Neural cell (in vitro differentiated cells): ENCODE results near the gene DCLK3. TPM values are rescaled to one million over a fixed set of nuclear protein-coding genes. Genes with fewer than 3 reads are reported as not detected.

Source experiments
- H2AFZ ChIP-seq: fragments of 200-600, 300-800 bp; sonication (generic), shearing (Covaris generic); 2 replicates; pipeline ENCODE4 v1.6.0; 2014; ENCODE audit warnings: low read depth, mild to moderate bottlenecking, antibody characterized with exemption, low read length, moderate library complexity
- H3F3A ChIP-seq: fragments of 200-600 bp; shearing (Covaris generic); 2 replicates; pipeline ENCODE4 v1.6.1; 2016; ENCODE audit warnings: mild to moderate bottlenecking, moderate library complexity, mixed read lengths, antibody characterized with exemption, low read length; ENCODE audit not compliant: insufficient read depth, poor library complexity, severe bottlenecking
- H3K27ac ChIP-seq: fragments of 200-600, 300-800 bp; sonication (generic), shearing (Covaris generic); 2 replicates; pipeline ENCODE4 v1.5.1; 2014; ENCODE audit warnings: mild to moderate bottlenecking, low read length, moderate library complexity
- H3K27me3 ChIP-seq: fragments of 300-800, 200-600 bp; sonication (generic), shearing (Covaris generic); 2 replicates; pipeline ENCODE4 v1.6.0; 2014; ENCODE audit warnings: mild to moderate bottlenecking, low read depth, low read length, moderate library complexity; ENCODE audit not compliant: insufficient read depth
- H3K36me3 ChIP-seq: fragments of 300-800, 200-600 bp; sonication (generic), shearing (Covaris generic); 2 replicates; pipeline ENCODE4 v1.5.1; 2014; ENCODE audit warnings: mild to moderate bottlenecking, antibody characterized with exemption, low read length, moderate library complexity; ENCODE audit not compliant: insufficient read depth
- H3K4me2 ChIP-seq: fragments of 300-800, 200-600 bp; sonication (generic), shearing (Covaris generic); 2 replicates; pipeline ENCODE4 v1.6.0; 2014; ENCODE audit warnings: mild to moderate bottlenecking, low read length
- H3K4me3 ChIP-seq: fragments of 300-800, 200-600 bp; sonication (generic), shearing (Covaris generic); 2 replicates; pipeline ENCODE4 v1.5.1; 2014; ENCODE audit warnings: mild to moderate bottlenecking, low read length, moderate library complexity
- H3K79me2 ChIP-seq: fragments of 200-600 bp; shearing (Covaris generic); replicated peaks from 2 replicates; pipeline ENCODE4 v1.6.0; 2014; ENCODE audit warnings: mild to moderate bottlenecking, low read length, moderate library complexity; ENCODE audit not compliant: insufficient read depth
- H3K9ac ChIP-seq: fragments of 300-800, 200-600 bp; sonication (generic), shearing (Covaris generic); 2 replicates; pipeline ENCODE4 v1.6.1; 2016; ENCODE audit warnings: mild to moderate bottlenecking, low read length, mixed read lengths
- H3K9me2 ChIP-seq: fragments of 200-600 bp; shearing (Covaris generic); 2 replicates; pipeline ENCODE4 v1.6.1; 2016; ENCODE audit warnings: mild to moderate bottlenecking, low read length, mixed read lengths; ENCODE audit not compliant: insufficient read depth
- H3K9me3 ChIP-seq: fragments of 200-600, 300-800 bp; sonication (generic), shearing (Covaris generic); 2 replicates; pipeline ENCODE4 v1.6.1; 2016; ENCODE audit warnings: mild to moderate bottlenecking, mixed run types, low read length, moderate library complexity, mixed read lengths
- H4K20me1 ChIP-seq: fragments of 200-600 bp; shearing (Covaris generic); 2 replicates; pipeline ENCODE4 v1.6.1; 2016; ENCODE audit warnings: mild to moderate bottlenecking, mixed run types; ENCODE audit not compliant: insufficient read depth
- CTCF ChIP-seq: fragments of 450-650 bp; IDR thresholded peaks from 2 replicates; pipeline ENCODE4 v1.5.1; 2014; ENCODE audit warnings: antibody characterized with exemption, mild to moderate bottlenecking, moderate library complexity; ENCODE audit not compliant: poor library complexity, severe bottlenecking
- EP300 ChIP-seq: fragments of 450-650 bp; conservative IDR thresholded peaks from 2 replicates; pipeline ENCODE4 v1.6.1; 2014; ENCODE audit warnings: antibody characterized with exemption, mild to moderate bottlenecking, moderate library complexity; ENCODE audit not compliant: poor library complexity, severe bottlenecking
- EZH2 ChIP-seq: fragments of 200-600, 300-800 bp; shearing (Covaris generic), sonication (generic); IDR thresholded peaks from 2 replicates; pipeline ENCODE4 v1.6.1; 2014; ENCODE audit warnings: antibody characterized with exemption, low read length, borderline replicate concordance, mild to moderate bottlenecking; ENCODE audit not compliant: insufficient read depth, poor library complexity, severe bottlenecking
- MXI1 ChIP-seq: fragments of 450-650 bp; conservative IDR thresholded peaks from 2 replicates; pipeline ENCODE4 v1.6.1; 2014; ENCODE audit warnings: antibody characterized with exemption, mild to moderate bottlenecking; ENCODE audit not compliant: poor library complexity, severe bottlenecking
- POLR2AphosphoS5 ChIP-seq: IDR thresholded peaks from 2 replicates; pipeline ENCODE4 v1.6.1; 2012
- RAD21 ChIP-seq: fragments of 450-650 bp; conservative IDR thresholded peaks from 2 replicates; pipeline ENCODE4 v1.6.1; 2014; ENCODE audit warnings: antibody characterized with exemption, mild to moderate bottlenecking, moderate library complexity
- REST ChIP-seq: IDR thresholded peaks from 2 replicates; pipeline ENCODE4 v1.6.1; 2012; ENCODE audit warnings: borderline replicate concordance
- SMC3 ChIP-seq: fragments of 450-650 bp; conservative IDR thresholded peaks from 2 replicates; pipeline ENCODE4 v1.6.1; 2014; ENCODE audit warnings: antibody characterized with exemption, mild to moderate bottlenecking, moderate library complexity; ENCODE audit not compliant: poor library complexity
- TAF1 ChIP-seq: IDR thresholded peaks from 2 replicates; pipeline ENCODE4 v1.6.1; 2012; ENCODE audit warnings: low read depth
- polyA plus RNA-seq: library from polyadenylated mRNA; depleted of rRNA; stranded (reverse); fragments of >200 nt; gene quantifications from 2 replicates; pipeline ENCODE4 v1.2.3, GENCODE V29; 2014

The DCLK3 gene
- polyA plus RNA-seq, 1 donor from 2014 or later = 1.5 TPM

- Histone ChIP-seq H3K36me3 (no peaks in the 10 kb centered on the region), H3K4me3 (no peak overlapping the region), H2AFZ (no peak overlapping the region), H3K9me3 (no peaks in the 10 kb centered on the region), H3K9ac (no peak overlapping the region), H3K79me2 (no peaks in the 10 kb centered on the region), H3K4me2 (no peak overlapping the region), H4K20me1 (no peaks in the 10 kb centered on the region), H3K9me2 (no peaks in the 10 kb centered on the region), H3K27ac (no peak overlapping the region), H3F3A (no peaks in the 10 kb centered on the region), H3K27me3 (no peaks in the 10 kb centered on the region)
- TF ChIP-seq POLR2AphosphoS5 = no peak
- TF ChIP-seq REST = no peak
- TF ChIP-seq RAD21 = no peak
- no peak for TF ChIP-seq EP300
- TF ChIP-seq TAF1 = no peak
- TF ChIP-seq EZH2 = no peak
- TF ChIP-seq MXI1 = no peak
- no peak for TF ChIP-seq CTCF
- no peak for TF ChIP-seq SMC3
These were observed 19.6 kb downstream of the DCLK3 start for GRCh38 chr3:36744763-36745162.

GRCh38 chr3:36743826-36744225, 20.5 kb downstream of the DCLK3 start:
- no peak overlapping the region for H2AFZ ChIP-seq
- H3K4me3 ChIP-seq = no peak overlapping the region
- H3K36me3 ChIP-seq = no peaks in the 10 kb centered on the region
- H3K9me3 ChIP-seq = no peaks in the 10 kb centered on the region
- H3K79me2 ChIP-seq = no peaks in the 10 kb centered on the region
- H3K27ac ChIP-seq = no peak overlapping the region
- H3K9me2 ChIP-seq = no peaks in the 10 kb centered on the region
- H3K4me2 ChIP-seq = no peak overlapping the region
- TF ChIP-seq EP300 = no peak
- H3K27me3 ChIP-seq = no peaks in the 10 kb centered on the region
- no peaks in the 10 kb centered on the region for H4K20me1 ChIP-seq
- H3F3A ChIP-seq = no peaks in the 10 kb centered on the region
- no peak overlapping the region for H3K9ac ChIP-seq

GRCh38 chr3:36741285-36741684, 23.1 kb downstream of the DCLK3 start:
- no peak overlapping the region for H3K4me2 ChIP-seq
- H3K36me3 ChIP-seq = no peaks in the 10 kb centered on the region
- no peaks in the 10 kb centered on the region for H3F3A ChIP-seq
- no peaks in the 10 kb centered on the region for H4K20me1 ChIP-seq
- H3K4me3 ChIP-seq = no peak overlapping the region
- no peak for TF ChIP-seq TAF1
- no peak for TF ChIP-seq POLR2AphosphoS5
- no peak for TF ChIP-seq EP300
- peak; percentile 53 for TF ChIP-seq SMC3
- TF ChIP-seq CTCF = peak; percentile 42
- TF ChIP-seq MXI1 = no peak
- no peak for TF ChIP-seq REST
- TF ChIP-seq RAD21 = peak; percentile 38
- no peaks in the 10 kb centered on the region for H3K9me3 ChIP-seq
- no peak overlapping the region for H3K9ac ChIP-seq
- no peaks in the 10 kb centered on the region for H3K9me2 ChIP-seq
- H3K79me2 ChIP-seq = no peaks in the 10 kb centered on the region
- H3K27me3 ChIP-seq = no peaks in the 10 kb centered on the region
- H3K27ac ChIP-seq = no peak overlapping the region
- no peak overlapping the region for H2AFZ ChIP-seq
